ENCODE results near the gene PLCH1.

GRCh38 chr3:155446366-155446765 lies 298.5 kb downstream of the PLCH1 start:
- TF ChIP-seq ZBTB33 (IDR thresholded peaks at IDR 0.05) (no peak), POLR2AphosphoS5 (IDR thresholded peaks at IDR 0.05; ENCODE audit: low read length) (no peak), CTCF (IDR thresholded peaks at IDR 0.05 in 2 of 3, conservative IDR thresholded peaks at IDR 0.05 in 1 of 3; ENCODE audit: control insufficient read depth in 2 of 3, extremely low read depth in 1 of 3, insufficient read depth in 1 of 3, low read depth in 3 of 3, low read length in 3 of 3) (no peak), FOXM1 (IDR thresholded peaks at IDR 0.05; ENCODE audit: low read depth, low read length) (no peak), EZH2 (IDR thresholded peaks at IDR 0.05; ENCODE audit: borderline replicate concordance, control insufficient read depth, low read depth, low read length) (no peak), E4F1 (IDR thresholded peaks at IDR 0.05; ENCODE audit: borderline replicate concordance, partially characterized antibody) (no peak), POLR2A (IDR thresholded peaks at IDR 0.05; ENCODE audit: low read depth, low read length) (no peak), BHLHE40 (IDR thresholded peaks at IDR 0.05; ENCODE audit: borderline replicate concordance in 1 of 2, low read depth in 2 of 2, low read length in 1 of 2) (no peak), CEBPB (IDR thresholded peaks at IDR 0.05; ENCODE audit: borderline replicate concordance in 1 of 2, low read depth in 2 of 2, low read length in 2 of 2) (no peak), EGR1 (IDR thresholded peaks at IDR 0.05; ENCODE audit: borderline replicate concordance in 1 of 2, low read depth in 2 of 2, low read length in 2 of 2) (no peak)
